ENCODE results near the gene FBXL17.

- TF ChIP-seq EZH2phosphoT487 (IDR thresholded peaks at IDR 0.05; ENCODE audit: insufficient read depth, low read depth) (no peak), EZH2 (IDR thresholded peaks at IDR 0.05; ENCODE audit: insufficient read depth, poor library complexity, severe bottlenecking) (no peak)
These were observed 541.7 kb downstream of the FBXL17 start for GRCh38 chr5:107840161-107840560.

All from GM23248 (cell line).